KMS-11 (cell line): Measurements from ENCODE around the gene HERPUD1.

Source experiments
- H2AFZ ChIP-seq: fragments of 200-600 bp; sonication (generic); 2 replicates; pipeline ENCODE4 v1.6.1; 2016; ENCODE audit warnings: antibody characterized with exemption, mixed run types, low read depth
- H3K27ac ChIP-seq: fragments of 200-600 bp; sonication (generic); 2 replicates; pipeline ENCODE4 v1.6.1; 2016; ENCODE audit warnings: mild to moderate bottlenecking, mixed run types
- H3K27me3 ChIP-seq: fragments of 200-600 bp; sonication (generic); 2 replicates; pipeline ENCODE4 v1.6.1; 2017; ENCODE audit warnings: mild to moderate bottlenecking, low read depth, mixed run types, moderate library complexity; ENCODE audit not compliant: insufficient read depth
- H3K36me3 ChIP-seq: fragments of 200-600 bp; sonication (generic); 2 replicates; pipeline ENCODE4 v1.6.1; 2017; ENCODE audit warnings: mild to moderate bottlenecking, mixed run types; ENCODE audit not compliant: insufficient read depth
- H3K4me1 ChIP-seq: fragments of 200-600 bp; sonication (generic); 2 replicates; pipeline ENCODE4 v1.6.1; 2016; ENCODE audit warnings: mild to moderate bottlenecking, low read depth, mixed run types; ENCODE audit not compliant: poor library complexity, severe bottlenecking
- H3K4me2 ChIP-seq: fragments of 200-600 bp; sonication (generic); 2 replicates; pipeline ENCODE4 v1.7.0; 2016; ENCODE audit warnings: mild to moderate bottlenecking, mixed run types
- H3K4me3 ChIP-seq: fragments of 200-600 bp; sonication (generic); IDR thresholded peaks from 2 replicates; pipeline ENCODE4 v1.6.1; 2017; ENCODE audit warnings: low read depth, low read length, mixed read lengths; ENCODE audit not compliant: insufficient read depth
- H3K79me2 ChIP-seq: fragments of 200-600 bp; sonication (generic); 2 replicates; pipeline ENCODE4 v1.6.1; 2016; ENCODE audit warnings: low read depth, mixed run types; ENCODE audit not compliant: insufficient read depth
- H3K9ac ChIP-seq: fragments of 200-600 bp; sonication (generic); 2 replicates; pipeline ENCODE4 v1.6.1; 2016; ENCODE audit warnings: mild to moderate bottlenecking, mixed run types
- H4K20me1 ChIP-seq: fragments of 200-600 bp; sonication (generic); 2 replicates; pipeline ENCODE4 v1.6.1; 2016; ENCODE audit warnings: mild to moderate bottlenecking, mixed run types; ENCODE audit not compliant: insufficient read depth
- TF ChIP-seq, protein P1 (sequence below): fragments of 200-600 bp; sonication (generic); conservative IDR thresholded peaks from 2 replicates; pipeline ENCODE4 v1.6.1; 2017; ENCODE audit warnings: low read depth, mild to moderate bottlenecking, antibody characterized with exemption, low read length, moderate library complexity, mixed read lengths

Gene HERPUD1

DNA sequence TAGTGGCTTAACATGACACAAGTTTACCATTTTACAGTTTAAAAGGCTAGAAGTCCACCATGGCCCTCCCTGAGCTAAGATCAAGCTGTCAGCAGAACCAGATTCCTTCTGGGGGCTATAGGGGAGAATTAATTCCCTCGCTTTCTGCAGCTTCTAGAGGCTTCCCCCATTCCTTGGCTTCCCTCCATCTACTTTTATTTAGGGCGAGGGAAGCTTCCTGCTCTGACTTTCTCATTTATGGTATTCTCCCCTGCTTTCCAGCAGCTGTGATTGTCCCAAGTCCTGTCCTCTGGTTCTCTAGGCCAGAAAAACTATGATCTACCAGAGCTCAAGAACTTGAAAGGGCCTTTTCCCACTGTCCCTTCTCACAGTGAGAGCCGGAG is 34.1 kb downstream of the HERPUD1 start:
- Histone ChIP-seq H3K27me3 (no peaks in the 10 kb centered on the region), H2AFZ (no peak overlapping the region)

GRCh38 chr16:56967733-56968132 is 35.8 kb downstream of the HERPUD1 start:
- Histone ChIP-seq H2AFZ (no peak overlapping the region), H3K79me2 (no peaks in the 10 kb centered on the region), H3K4me3 (no peak overlapping the region), H3K27me3 (no peaks in the 10 kb centered on the region), H3K4me2 (no peak overlapping the region), H3K36me3 (no peaks in the 10 kb centered on the region), H3K27ac (no peak overlapping the region), H3K4me1 (peaks cover 11% of the 10 kb centered on the region), H3K9ac (no peak overlapping the region), H4K20me1 (no peaks in the 10 kb centered on the region)
- TF ChIP-seq, protein P1, sequence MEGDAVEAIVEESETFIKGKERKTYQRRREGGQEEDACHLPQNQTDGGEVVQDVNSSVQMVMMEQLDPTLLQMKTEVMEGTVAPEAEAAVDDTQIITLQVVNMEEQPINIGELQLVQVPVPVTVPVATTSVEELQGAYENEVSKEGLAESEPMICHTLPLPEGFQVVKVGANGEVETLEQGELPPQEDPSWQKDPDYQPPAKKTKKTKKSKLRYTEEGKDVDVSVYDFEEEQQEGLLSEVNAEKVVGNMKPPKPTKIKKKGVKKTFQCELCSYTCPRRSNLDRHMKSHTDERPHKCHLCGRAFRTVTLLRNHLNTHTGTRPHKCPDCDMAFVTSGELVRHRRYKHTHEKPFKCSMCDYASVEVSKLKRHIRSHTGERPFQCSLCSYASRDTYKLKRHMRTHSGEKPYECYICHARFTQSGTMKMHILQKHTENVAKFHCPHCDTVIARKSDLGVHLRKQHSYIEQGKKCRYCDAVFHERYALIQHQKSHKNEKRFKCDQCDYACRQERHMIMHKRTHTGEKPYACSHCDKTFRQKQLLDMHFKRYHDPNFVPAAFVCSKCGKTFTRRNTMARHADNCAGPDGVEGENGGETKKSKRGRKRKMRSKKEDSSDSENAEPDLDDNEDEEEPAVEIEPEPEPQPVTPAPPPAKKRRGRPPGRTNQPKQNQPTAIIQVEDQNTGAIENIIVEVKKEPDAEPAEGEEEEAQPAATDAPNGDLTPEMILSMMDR, result no peak

More for the DNA sequence above, 34.1 kb downstream of the HERPUD1 start:
- TF ChIP-seq, protein P1, result no peak
- peaks cover 11% of the 10 kb centered on the region for H3K4me1 ChIP-seq
- H3K79me2 ChIP-seq, result no peaks in the 10 kb centered on the region
- H3K27ac ChIP-seq, result no peak overlapping the region
- H4K20me1 ChIP-seq, result no peaks in the 10 kb centered on the region
- H3K36me3 ChIP-seq, result no peaks in the 10 kb centered on the region
- no peak overlapping the region for H3K9ac ChIP-seq
- no peak overlapping the region for H3K4me2 ChIP-seq
- no peak overlapping the region for H3K4me3 ChIP-seq

GRCh38 chr16:56969769-56970168 is 37.8 kb downstream of the HERPUD1 start:
- Histone ChIP-seq H3K4me2 (no peak overlapping the region), H3K9ac (no peak overlapping the region), H3K79me2 (no peaks in the 10 kb centered on the region), H3K4me1 (peaks cover 4% of the 10 kb centered on the region), H2AFZ (no peak overlapping the region), H3K27ac (no peak overlapping the region), H3K4me3 (no peak overlapping the region), H3K36me3 (no peaks in the 10 kb centered on the region), H3K27me3 (no peaks in the 10 kb centered on the region), H4K20me1 (no peaks in the 10 kb centered on the region)
- TF ChIP-seq, protein P1, result no peak

DNA sequence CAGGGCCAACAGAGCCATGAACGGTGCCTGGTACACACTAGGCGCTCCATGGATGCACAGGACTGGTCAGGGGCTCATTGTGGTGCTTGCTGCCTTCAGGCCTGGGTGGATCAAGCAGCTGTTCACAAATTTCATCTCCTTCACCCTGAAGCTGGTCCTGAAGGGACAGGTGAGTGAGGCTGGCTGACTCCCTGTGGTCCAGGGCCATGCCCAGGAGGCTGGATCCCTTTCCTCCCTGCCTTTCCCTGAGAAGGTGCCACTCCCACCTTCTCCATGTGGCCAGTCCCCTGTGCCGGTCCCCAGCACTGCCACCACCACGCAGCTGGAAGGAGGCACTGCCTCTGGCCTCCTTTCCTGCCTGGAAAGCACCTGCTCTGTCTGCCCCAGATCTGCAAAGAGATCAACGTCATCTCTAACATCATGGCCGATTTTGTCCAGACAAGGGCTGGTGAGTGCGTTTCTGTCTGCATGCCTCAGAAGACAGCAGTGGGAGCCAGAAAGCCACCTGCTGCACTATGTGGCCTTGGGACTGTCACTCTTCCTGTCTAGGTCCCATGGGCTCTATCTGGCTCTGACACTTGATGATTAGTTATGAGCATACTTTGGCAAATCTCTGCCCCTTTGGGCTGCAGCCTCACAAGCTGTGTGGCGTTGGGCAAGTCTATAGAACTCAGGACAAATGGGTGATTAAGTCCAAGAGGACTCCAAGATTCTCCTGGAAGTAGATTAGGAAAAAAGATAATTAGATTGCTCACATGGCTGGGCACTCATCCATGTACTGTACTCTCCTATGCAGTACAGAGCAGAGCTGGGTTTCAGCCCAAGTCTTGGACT is 39.2 kb downstream of the HERPUD1 start:
- H3K4me2 ChIP-seq, result no peak overlapping the region
- H3K36me3 ChIP-seq, result no peaks in the 10 kb centered on the region
- TF ChIP-seq, protein P1, result no peak
- H3K79me2 ChIP-seq, result no peaks in the 10 kb centered on the region
- H3K27me3 ChIP-seq, result no peaks in the 10 kb centered on the region
- H3K4me3 ChIP-seq, result no peak overlapping the region
- H4K20me1 ChIP-seq, result no peaks in the 10 kb centered on the region
- no peak overlapping the region for H3K27ac ChIP-seq
- H2AFZ ChIP-seq, result no peak overlapping the region
- H3K9ac ChIP-seq, result no peak overlapping the region
- no peaks in the 10 kb centered on the region for H3K4me1 ChIP-seq
